Stimulated activated CD8-positive, alpha-beta memory T cell treated with anti-CD3 and anti-CD28 coated beads, Interleukin-4, amount 100 ng/mL, for 1 hour (primary cell): Measurements from ENCODE around the gene PANK2.
"Not testable (repeated sequence)": the region's sequence is repeated elsewhere in the genome, so short reads cannot be mapped to it uniquely, and the experiment has no call there.

Experiments used
- DNase-seq, 2 donors: peaks; one replicate each; pipeline ENCODE4 v3.0.0-alpha.2; 2020; ENCODE audit warnings: low read depth in 2 of 2, low spot score in 1 of 2

PANK2 gene

GRCh38 chr20:3925899-3926638, 36.9 kb downstream of the PANK2 start:
- DNase-seq, result no peak

DNA sequence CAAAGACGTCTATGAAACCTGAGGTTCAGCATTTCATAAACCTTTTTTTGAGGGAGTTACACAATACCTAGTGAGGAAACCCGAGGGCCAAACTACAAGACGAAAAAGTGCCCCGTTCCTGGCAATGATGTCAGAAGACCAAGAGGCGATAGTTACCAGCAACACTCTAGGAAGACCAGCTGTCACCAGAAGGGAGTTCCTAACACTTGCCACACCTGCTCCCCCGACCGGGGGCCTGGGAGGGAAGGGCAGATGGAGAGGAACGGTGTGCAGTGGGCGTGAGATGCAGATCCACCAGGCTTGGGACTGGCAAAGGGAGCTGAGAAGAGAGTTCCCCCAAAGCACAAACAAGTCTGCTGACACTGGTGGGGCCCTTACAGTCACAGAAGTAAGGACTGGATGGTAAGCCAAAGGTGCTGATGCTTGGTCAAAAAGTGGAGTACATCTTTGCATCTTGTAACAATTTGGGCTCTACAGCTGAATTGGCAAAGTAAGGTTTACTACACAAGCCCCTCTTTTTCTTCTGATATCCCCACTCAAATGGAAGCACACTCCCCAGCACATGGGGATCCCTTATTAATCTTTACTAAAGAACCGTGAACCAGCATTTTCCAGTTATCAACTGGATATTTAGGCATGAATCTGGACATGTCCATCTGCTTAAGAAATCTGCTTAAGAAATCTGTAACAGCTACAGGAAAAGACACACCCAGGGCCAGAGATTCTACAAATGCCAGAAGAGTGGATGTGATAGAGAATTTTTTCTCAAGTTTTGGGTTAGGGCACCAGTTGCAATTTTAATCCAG, 38.5 kb downstream of the PANK2 start:
- no peak for DNase-seq

GRCh38 chr20:3929713-3930060, 40.5 kb downstream of the PANK2 start:
- no peak for DNase-seq

DNA sequence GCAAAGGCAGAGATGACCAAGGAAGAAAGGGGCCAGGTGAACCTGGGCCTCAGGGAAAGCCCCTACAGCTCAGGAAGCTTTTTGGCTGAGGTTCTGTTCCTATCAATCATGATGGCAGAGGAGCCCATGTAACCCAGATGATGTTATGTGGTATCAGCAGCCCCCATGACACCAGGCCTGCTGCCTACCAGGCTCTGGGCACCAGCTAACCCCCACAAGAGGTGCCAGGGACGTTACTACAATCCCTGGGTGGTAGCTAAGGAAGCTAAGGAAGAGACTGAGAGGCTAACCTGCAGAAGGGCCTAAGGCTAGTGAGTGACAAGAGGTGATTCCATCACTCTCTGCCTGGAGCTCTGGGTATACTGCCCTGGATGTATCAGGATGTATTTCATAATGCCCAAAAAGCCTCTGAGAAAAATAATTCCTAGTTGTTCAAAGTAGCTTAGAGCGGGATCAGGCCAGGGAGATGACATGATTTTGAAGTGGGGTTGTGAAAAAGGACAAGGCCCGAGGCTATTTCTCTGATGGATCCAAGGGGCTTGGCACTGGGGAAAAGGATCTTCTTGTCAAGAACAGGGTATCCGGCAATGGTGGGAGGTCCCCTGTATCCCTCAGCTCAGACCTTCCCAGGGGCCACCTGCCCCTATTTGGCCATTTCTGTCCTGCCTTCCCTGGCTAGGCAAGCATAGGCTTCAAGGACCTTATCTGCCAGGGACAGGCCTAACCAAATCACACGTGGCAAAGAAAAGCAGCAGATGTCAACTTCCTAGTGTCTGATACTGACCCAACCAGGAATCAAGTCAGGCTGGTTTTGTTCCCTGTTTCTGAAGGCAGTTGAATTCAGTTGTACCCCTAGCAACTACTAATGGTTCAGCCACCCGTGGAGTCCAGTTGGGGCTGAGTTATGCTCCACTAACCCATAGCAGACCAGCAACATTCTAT, 41.3 kb downstream of the PANK2 start:
- no peak for DNase-seq

DNA sequence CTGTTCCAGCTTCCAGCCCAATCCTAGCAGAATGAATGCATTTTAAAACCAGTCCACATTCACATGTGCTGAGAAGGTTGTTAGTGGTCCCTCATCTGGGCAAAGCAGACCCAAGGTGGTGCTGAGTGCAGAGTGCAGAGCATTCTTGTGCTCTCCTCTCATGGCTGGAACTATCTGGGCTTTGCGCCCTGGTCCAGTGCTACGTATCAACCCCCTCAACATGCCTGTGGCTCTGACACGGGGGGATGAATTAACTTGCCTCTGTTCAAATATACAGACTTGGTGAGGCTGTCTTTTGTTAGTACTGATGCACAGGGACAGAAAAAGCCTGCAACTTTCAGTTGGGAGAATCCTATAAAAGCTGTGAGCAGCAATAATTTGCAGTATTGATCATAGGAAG, 42.5 kb downstream of the PANK2 start:
- no peak for DNase-seq

- no peak for DNase-seq
Measured at GRCh38 chr20:3932277-3932676, 43.1 kb downstream of the PANK2 start.

- DNase-seq, result no peak
Measured at GRCh38 chr20:3932681-3933080, 43.5 kb downstream of the PANK2 start.

GRCh38 chr20:3933218-3933617, 44.0 kb downstream of the PANK2 start:
- DNase-seq, result no peak

GRCh38 chr20:3934624-3935023, 45.4 kb downstream of the PANK2 start:
- no peak for DNase-seq

GRCh38 chr20:3935295-3935955, 46.2 kb downstream of the PANK2 start:
- DNase-seq, result no peak

- no peak for DNase-seq
Measured at GRCh38 chr20:3935956-3936340, 46.8 kb downstream of the PANK2 start.

DNA sequence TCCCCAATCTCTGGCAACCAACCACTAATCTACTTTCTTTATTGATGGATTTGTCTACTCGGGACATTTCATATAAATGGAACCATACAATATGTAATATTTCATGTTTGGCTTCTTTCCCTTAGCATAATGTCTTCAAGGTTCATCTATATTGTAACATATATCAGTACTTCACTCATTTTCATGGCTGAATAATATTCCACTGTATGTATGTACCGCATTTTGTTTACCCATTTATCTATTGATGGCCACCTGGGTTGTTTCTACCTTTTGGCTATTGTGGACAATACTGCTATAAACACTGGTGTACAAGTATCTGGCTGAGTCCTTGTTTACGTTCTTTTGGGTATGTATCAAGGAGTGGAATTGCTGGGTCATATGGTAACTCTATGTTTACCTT, 48.4 kb downstream of the PANK2 start:
- no peak for DNase-seq

DNA sequence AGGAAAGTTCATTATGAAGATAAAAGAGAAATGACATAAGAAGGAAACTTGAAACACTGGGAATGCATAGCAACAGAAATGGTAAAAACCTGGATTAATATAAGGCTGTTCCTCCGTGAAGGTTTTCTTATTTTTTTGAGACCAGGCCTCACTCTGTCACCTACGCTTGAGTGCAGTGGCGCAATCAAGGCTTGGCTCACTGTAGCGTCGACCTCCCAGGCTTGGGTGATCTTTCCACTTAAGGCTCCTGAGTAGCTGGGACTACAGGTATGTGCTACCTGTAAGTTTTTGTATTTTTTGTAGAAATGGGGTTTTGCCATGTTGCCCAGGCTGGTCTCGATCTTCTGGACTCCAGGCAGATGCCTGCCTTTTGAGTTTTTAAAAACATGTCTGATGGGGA, 51.7 kb downstream of the PANK2 start:
- no peak for DNase-seq

DNA sequence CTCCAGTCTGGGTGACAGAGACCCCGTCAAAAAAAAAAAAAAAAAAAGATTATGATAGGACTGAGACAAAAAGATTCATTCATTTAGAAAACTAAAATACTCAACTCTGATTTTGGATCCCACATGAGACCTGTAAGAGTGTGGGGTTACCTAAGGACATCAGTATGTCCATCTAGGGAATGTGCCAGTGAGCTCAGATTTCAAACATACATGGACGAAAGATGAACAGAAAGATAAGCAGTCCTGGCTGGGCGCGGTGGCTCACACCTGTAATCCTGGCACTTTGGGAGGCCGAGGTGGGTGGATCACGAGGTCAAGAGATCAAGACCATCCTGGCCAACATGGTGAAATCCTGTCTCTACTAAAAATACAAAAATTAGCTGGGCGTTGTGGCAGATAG, 57.5 kb downstream of the PANK2 start:
- not testable (repeated sequence) for DNase-seq

DNA sequence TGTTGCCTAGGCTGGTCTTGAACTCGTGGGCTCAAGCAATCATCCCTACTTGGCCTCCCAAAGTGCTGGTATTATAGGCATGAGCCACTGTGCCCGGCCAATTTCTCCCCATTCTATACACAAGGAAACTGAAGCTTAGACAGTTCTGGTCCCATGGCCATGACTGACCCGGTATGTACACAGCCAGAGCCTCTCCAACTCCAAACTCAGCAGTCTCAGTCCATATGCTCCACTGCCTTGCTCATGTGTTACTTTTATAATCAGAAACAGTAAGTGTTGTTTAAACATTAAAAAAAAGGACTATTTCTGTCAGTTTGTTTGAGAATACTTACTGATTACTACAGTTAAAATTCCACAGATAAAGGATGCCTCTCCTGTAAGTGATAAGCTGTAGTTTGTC, 75.5 kb downstream of the PANK2 start:
- DNase-seq, result no peak

- no peak for DNase-seq
Measured at GRCh38 chr20:3966571-3966970, 77.4 kb downstream of the PANK2 start.

GRCh38 chr20:3970016-3970415, 80.8 kb downstream of the PANK2 start:
- DNase-seq, result no peak

DNA sequence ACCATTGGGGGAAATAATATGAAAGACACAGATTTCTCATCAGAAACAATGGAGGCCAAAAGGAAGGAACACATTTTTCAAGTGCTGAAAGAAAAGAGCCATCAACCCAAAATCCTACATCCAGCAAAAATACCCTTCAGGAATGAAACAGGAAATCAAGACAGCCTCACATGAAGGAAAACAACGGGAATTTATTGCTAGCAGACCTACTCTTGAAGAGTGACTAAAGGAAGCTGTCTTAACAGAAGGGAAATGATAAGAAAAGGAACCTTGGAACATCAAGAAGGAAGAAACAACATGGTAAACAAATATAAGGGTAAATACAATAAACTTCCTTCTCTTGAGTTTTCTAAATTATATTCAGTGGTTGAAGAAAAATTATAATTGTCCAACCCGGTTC, 82.0 kb downstream of the PANK2 start:
- no peak for DNase-seq

DNA sequence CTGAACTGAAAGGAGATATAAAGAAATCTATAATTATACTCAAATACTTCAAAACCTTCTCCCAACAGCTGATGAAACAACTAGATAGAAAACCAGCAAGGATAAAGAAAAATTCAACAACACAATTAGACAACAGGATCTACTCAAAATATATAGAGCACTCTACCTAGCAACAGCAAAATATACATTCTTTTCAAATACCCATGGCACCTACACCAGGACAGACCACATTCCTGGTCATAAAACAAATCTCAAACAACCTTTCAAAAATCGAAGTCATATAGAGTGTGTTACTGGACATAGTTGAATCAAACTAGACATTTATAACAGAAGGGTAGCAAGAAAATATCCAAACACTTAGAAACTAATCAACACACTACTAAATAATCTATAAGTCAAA, 83.0 kb downstream of the PANK2 start:
- DNase-seq, result no peak

- DNase-seq, result not testable (repeated sequence)
Measured at GRCh38 chr20:3972631-3973030, 83.4 kb downstream of the PANK2 start.

GRCh38 chr20:3973705-3974104, 84.5 kb downstream of the PANK2 start:
- no peak for DNase-seq
